Kidney (tissue), 14 donors: ENCODE results near the gene TMEM144. TPM values are rescaled to one million over a fixed set of nuclear protein-coding genes. Genes with fewer than 3 reads are reported as not detected.

Experiments used
- DNase-seq, 5 donors: peaks; one replicate each; pipeline ENCODE4 v3.0.0-alpha.2; 2013 to 2020
- FAIRE-seq: peaks from 2 replicates; lab custom pipeline; 2012; peaks lifted over from hg19 to GRCh38; lab: Jason Lieb, UNC
- H3K27ac ChIP-seq, 2 donors: one replicate each; pipeline ENCODE4 v1.7.0; 2013; ENCODE audit warnings: low read depth in 2 of 2, low read length in 2 of 2, inconsistent platforms in 1 of 2
- H3K27me3 ChIP-seq: one replicate; pipeline ENCODE4 v1.7.1; 2013; ENCODE audit warnings: low read length, inconsistent platforms; ENCODE audit not compliant: control insufficient read depth, insufficient read depth
- H3K36me3 ChIP-seq, 3 donors: one replicate each; pipeline versions ENCODE4 v1.7.0 to v1.7.1; 2013; ENCODE audit warnings: low read length in 3 of 3, control low read depth in 1 of 3, inconsistent platforms in 1 of 3; ENCODE audit not compliant: insufficient read depth in 3 of 3, control insufficient read depth in 2 of 3
- H3K4me1 ChIP-seq, 3 donors: one replicate each; pipeline versions ENCODE4 v1.7.0 to v1.7.1; 2013; ENCODE audit warnings: low read length in 3 of 3, inconsistent platforms in 1 of 3, low read depth in 1 of 3; ENCODE audit not compliant: control insufficient read depth in 2 of 3, insufficient read depth in 2 of 3
- H3K4me3 ChIP-seq, 3 donors: one replicate each; pipeline versions ENCODE4 v1.7.0 to v1.8.1; 2013; ENCODE audit warnings: low read length in 3 of 3, control low read depth in 1 of 3, inconsistent platforms in 1 of 3
- H3K9ac ChIP-seq, 3 donors: one replicate each; pipeline versions ENCODE4 v1.7.0 to v1.7.1; 2013; ENCODE audit warnings: low read length in 3 of 3, control low read depth in 1 of 3, inconsistent platforms in 1 of 3
- H3K9me3 ChIP-seq, 3 donors: one replicate each; pipeline versions ENCODE4 v1.7.0 to v1.7.1; 2013; ENCODE audit warnings: low read length in 3 of 3, control low read depth in 1 of 3, inconsistent platforms in 1 of 3; ENCODE audit not compliant: control insufficient read depth in 2 of 3, insufficient read depth in 1 of 3
- CTCF ChIP-seq: IDR thresholded peaks from 3 replicates; pipeline ENCODE4 v1.5.1; 2012; ENCODE audit warnings: mild to moderate bottlenecking, moderate library complexity, borderline replicate concordance; ENCODE audit not compliant: insufficient read depth; ENCODE audit errors: extremely low read depth
- intact Hi-C: fragments of 100-400 bp; cut with DNase I; formaldehyde crosslinking; loops from one replicate; pipeline ENCODE4 v1.11.1; 2022
- polyA plus RNA-seq: library from polyadenylated mRNA; stranded (reverse); fragments of 350-450 nt; fragmentation: Illumina TruSeq; extraction: RNeasy Lipid Tissue Mini Kit (QIAGEN cat#74804); gene quantifications from one replicate; pipeline ENCODE4 v1.2.3, GENCODE V29; 2014; ENCODE audit warnings: low read depth, low replicate concordance; ENCODE audit not compliant: insufficient read depth
- total RNA-seq: library from RNA; stranded (reverse); fragmentation: NEBNext Ultra II Directional; extraction: Animal tissue kit (Norgen Biotek cat#: 25700); gene quantifications from one replicate; pipeline ENCODE4 v1.2.1, GENCODE V29; 2021
- donor health status: control.
- donor health status: control.
- donor health status: control.
- donor health status: control.
- donor health status: control.
- donor health status: DM: yes; HTN: yes; CAD: no.
- donor health status: Normal renal cell carcinoma (clear cell type).

The TMEM144 gene
- total and polyA plus RNA-seq, 2 donors from 2014 or later = 3.3 to 9.8 TPM

DNA sequence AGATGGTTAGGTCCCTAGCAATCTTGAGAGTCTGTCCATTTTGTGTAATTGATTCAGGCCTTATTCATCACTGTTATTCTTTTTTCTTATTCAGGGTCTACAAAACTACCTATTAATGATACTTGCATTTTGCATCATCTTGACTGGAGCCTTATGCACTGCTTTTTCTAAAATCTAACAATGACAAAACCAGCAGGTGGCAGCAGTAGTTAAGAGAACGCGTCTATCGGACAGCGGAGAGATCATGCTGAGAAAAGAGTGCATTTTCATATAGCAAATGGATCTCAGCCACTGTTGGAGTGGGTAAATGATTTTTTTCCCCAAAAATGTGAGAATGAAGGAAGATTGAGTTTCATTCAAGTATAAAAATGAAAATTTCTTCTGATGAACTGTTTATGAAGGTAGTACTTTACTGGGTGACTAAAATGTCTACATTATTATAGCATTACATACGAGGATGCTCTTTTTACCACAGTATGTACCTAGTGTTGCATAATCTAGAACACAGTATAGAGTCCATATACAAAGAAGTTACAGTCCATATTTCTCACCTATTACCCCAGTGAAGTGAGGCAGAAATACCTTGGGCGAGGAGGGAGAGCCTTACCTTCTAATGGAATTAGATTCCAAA lies 43.2 kb downstream of the TMEM144 start:
- peak; percentile 95 for FAIRE-seq
- no peaks in the 10 kb centered on the region for H3K4me1 ChIP-seq
- no peak overlapping the region for H3K27ac ChIP-seq
- peak in 3 of 5 donors; percentile 36 to 82 (median 74) for DNase-seq
- no peaks in the 10 kb centered on the region for H3K36me3 ChIP-seq
- TF ChIP-seq CTCF = peak; percentile 64
- H3K27me3 ChIP-seq = no peaks in the 10 kb centered on the region
- no peak overlapping the region for H3K4me3 ChIP-seq
- intact Hi-C loops = loop anchor here (10.0 kb wide), 1 partner anchor 371 kb away; no protein-coding TSS in a partner anchor
- no peaks in the 10 kb centered on the region for H3K9me3 ChIP-seq
- no peak overlapping the region for H3K9ac ChIP-seq

DNA sequence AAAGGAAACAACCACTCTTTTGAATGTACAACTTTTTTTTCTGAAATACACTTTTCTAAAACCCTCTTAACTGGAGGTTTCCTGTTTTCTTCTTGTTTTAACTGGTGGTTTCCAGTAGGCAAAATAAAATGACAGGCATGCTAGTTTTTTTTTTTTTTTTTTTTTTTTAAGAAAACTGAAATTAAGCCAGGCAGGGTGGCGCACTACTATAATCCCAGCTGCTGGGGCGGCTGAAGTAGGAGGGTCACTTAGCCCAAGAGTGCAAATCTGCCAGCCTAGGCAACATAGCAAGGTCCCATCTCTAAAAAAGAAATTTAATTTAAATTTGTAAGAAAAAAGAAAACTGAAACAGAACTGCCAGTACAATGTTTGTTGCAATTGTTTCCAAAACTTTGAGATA lies 44.0 kb downstream of the TMEM144 start:
- Histone ChIP-seq H3K36me3 (no peaks in the 10 kb centered on the region), H3K27ac (no peak overlapping the region), H3K9ac (no peak overlapping the region), H3K4me1 (no peaks in the 10 kb centered on the region), H3K4me3 (no peak overlapping the region), H3K9me3 (no peaks in the 10 kb centered on the region), H3K27me3 (no peaks in the 10 kb centered on the region)
- intact Hi-C loops = loop anchor here (10.0 kb wide), 1 partner anchor 371 kb away; no protein-coding TSS in a partner anchor
- TF ChIP-seq CTCF = no peak
- FAIRE-seq (no peak), DNase-seq (no peak)

GRCh38 chr4:158255727-158256324 lies 45.5 kb downstream of the TMEM144 start:
- DNase-seq (peak in 2 of 5 donors; percentile 24 to 51), FAIRE-seq (peak; percentile 90)
- Histone ChIP-seq H3K27me3 (no peaks in the 10 kb centered on the region), H3K4me3 (no peak overlapping the region), H3K9me3 (no peaks in the 10 kb centered on the region), H3K27ac (no peak overlapping the region), H3K36me3 (no peaks in the 10 kb centered on the region), H3K4me1 (no peaks in the 10 kb centered on the region), H3K9ac (no peak overlapping the region)
- TF ChIP-seq CTCF = peak; percentile 44
- intact Hi-C loops = loop anchor here (10.0 kb wide), 1 partner anchor 369 kb away; no protein-coding TSS in a partner anchor
